GM23338 (cell line): ENCODE measurements around the gene NNMT. TPM values are rescaled to one million over a fixed set of nuclear protein-coding genes. Genes with fewer than 3 reads are reported as not detected.

ENCODE experiments used
- ATAC-seq: fragments of 200-7000 bp; cut with Tn5 transposase; 3 replicates; pipeline ENCODE4 v1.9.1; 2020
- DNase-seq: peaks from one replicate; pipeline ENCODE4 v3.0.0-alpha.2; 2015; ENCODE audit warnings: low spot score
- H2AFZ ChIP-seq: fragments of 200-600 bp; sonication (generic); 2 replicates; pipeline ENCODE4 v1.8.0; 2016; ENCODE audit warnings: antibody characterized with exemption, mild to moderate bottlenecking, moderate library complexity
- H3F3A ChIP-seq: fragments of 200-600 bp; sonication (generic); replicated peaks from 2 replicates; pipeline ENCODE4 v1.8.0; 2017; ENCODE audit warnings: antibody characterized with exemption, mixed run types, low read depth
- H3K27ac ChIP-seq: fragments of 200-600 bp; sonication (generic); 2 replicates; pipeline ENCODE4 v1.6.1; 2016; ENCODE audit warnings: low read depth
- H3K27me3 ChIP-seq: fragments of 200-600 bp; sonication (generic); 2 replicates; pipeline ENCODE4 v1.8.0; 2016; ENCODE audit warnings: mild to moderate bottlenecking, mixed run types, moderate library complexity; ENCODE audit not compliant: insufficient read depth
- H3K36me3 ChIP-seq: fragments of 200-600 bp; sonication (generic); 2 replicates; pipeline ENCODE4 v1.8.0; 2016; ENCODE audit warnings: mild to moderate bottlenecking; ENCODE audit not compliant: insufficient read depth
- H3K4me1 ChIP-seq: fragments of 200-600 bp; sonication (generic); 2 replicates; pipeline ENCODE4 v1.8.0; 2016; ENCODE audit warnings: mild to moderate bottlenecking, moderate library complexity; ENCODE audit not compliant: insufficient read depth
- H3K4me2 ChIP-seq: fragments of 200-600 bp; sonication (generic); 2 replicates; pipeline ENCODE4 v1.7.1; 2017; ENCODE audit warnings: mixed run types
- H3K4me3 ChIP-seq: fragments of 200-600 bp; sonication (generic); 2 replicates; pipeline ENCODE4 v1.6.1; 2016; ENCODE audit warnings: mixed run types
- H3K79me2 ChIP-seq: fragments of 200-600 bp; sonication (generic); replicated peaks from 2 replicates; pipeline ENCODE4 v1.8.0; 2017; ENCODE audit warnings: mild to moderate bottlenecking; ENCODE audit not compliant: insufficient read depth
- H3K9me2 ChIP-seq: fragments of 200-600 bp; sonication (generic); 2 replicates; pipeline ENCODE4 v1.8.0; 2017; ENCODE audit not compliant: insufficient read depth
- H4K20me1 ChIP-seq: fragments of 200-600 bp; sonication (generic); replicated peaks from 2 replicates; pipeline ENCODE4 v1.8.0; 2017; ENCODE audit warnings: mild to moderate bottlenecking; ENCODE audit not compliant: insufficient read depth
- H3K27ac Mint-ChIP-seq: 2 replicates; pipeline ENCODE4 v1.8.0; 2020; ENCODE audit warnings: inconsistent platforms, mild to moderate bottlenecking, moderate library complexity, mixed read lengths
- H3K27me3 Mint-ChIP-seq: 3 replicates; pipeline ENCODE4 v1.8.0; 2022; ENCODE audit warnings: low read depth, mild to moderate bottlenecking, moderate library complexity, mixed read lengths, inconsistent platforms; ENCODE audit not compliant: insufficient read depth, poor library complexity
- H3K36me3 Mint-ChIP-seq: 3 replicates; pipeline ENCODE4 v1.8.0; 2021; ENCODE audit warnings: low read depth, mild to moderate bottlenecking, inconsistent platforms, moderate library complexity, mixed read lengths
- H3K4me1 Mint-ChIP-seq: 3 replicates; pipeline ENCODE4 v1.8.0; 2020; ENCODE audit warnings: mild to moderate bottlenecking, inconsistent platforms, mixed read lengths
- H3K4me3 Mint-ChIP-seq: 3 replicates; pipeline ENCODE4 v1.8.0; 2021; ENCODE audit warnings: moderate library complexity, mild to moderate bottlenecking, inconsistent platforms, mixed read lengths
- H3K9me3 Mint-ChIP-seq: 3 replicates; pipeline ENCODE4 v1.8.0; 2020; ENCODE audit warnings: moderate library complexity, mild to moderate bottlenecking, inconsistent platforms, mixed read lengths
- CREB1 ChIP-seq: fragments of 250-450 bp; sonication (Bioruptor Pico); IDR thresholded peaks from 2 replicates; pipeline ENCODE4 v1.5.0; 2020; ENCODE audit warnings: low read depth, mild to moderate bottlenecking, moderate library complexity
- JUNB ChIP-seq: IDR thresholded peaks from one replicate; pipeline ENCODE4 v1.6.1; 2016; ENCODE audit warnings: antibody characterized with exemption; ENCODE audit not compliant: unreplicated experiment
- STAT1 ChIP-seq: IDR thresholded peaks from one replicate; pipeline ENCODE4 v1.6.1; 2016; ENCODE audit warnings: antibody characterized with exemption; ENCODE audit not compliant: unreplicated experiment
- ZNF114 ChIP-seq: fragments of 250-450 bp; sonication (Bioruptor Pico); IDR thresholded peaks from 2 replicates; pipeline ENCODE4 v1.5.0; 2020; ENCODE audit warnings: mild to moderate bottlenecking, moderate library complexity
- ZNF331 ChIP-seq: fragments of 250-450 bp; sonication (Bioruptor Pico); IDR thresholded peaks from 2 replicates; pipeline ENCODE4 v1.5.0; 2020; ENCODE audit warnings: low read depth, mild to moderate bottlenecking, moderate library complexity
- polyA plus RNA-seq: library from polyadenylated mRNA; unstranded; fragments of >200 nt; fragmentation: Nextera tagmentation; extraction: Ambion mirVana; gene quantifications from 2 replicates; pipeline ENCODE4 v1.2.1, GENCODE V29; 2016
- total RNA-seq: library from RNA; depleted of rRNA; stranded (reverse); fragments of >200 nt; shearing (Covaris generic); gene quantifications from 2 replicates; pipeline ENCODE4 v1.2.3, GENCODE V29; 2014
- TF ChIP-seq, protein P1 (sequence below): fragments of 250-450 bp; sonication (Bioruptor Pico); IDR thresholded peaks from 2 replicates; pipeline ENCODE4 v1.5.0; 2020; ENCODE audit warnings: mild to moderate bottlenecking, moderate library complexity

The NNMT gene
- total and polyA plus RNA-seq, 2 experiments from 2014 or later = 0.40 TPM; not detected in 1

DNA sequence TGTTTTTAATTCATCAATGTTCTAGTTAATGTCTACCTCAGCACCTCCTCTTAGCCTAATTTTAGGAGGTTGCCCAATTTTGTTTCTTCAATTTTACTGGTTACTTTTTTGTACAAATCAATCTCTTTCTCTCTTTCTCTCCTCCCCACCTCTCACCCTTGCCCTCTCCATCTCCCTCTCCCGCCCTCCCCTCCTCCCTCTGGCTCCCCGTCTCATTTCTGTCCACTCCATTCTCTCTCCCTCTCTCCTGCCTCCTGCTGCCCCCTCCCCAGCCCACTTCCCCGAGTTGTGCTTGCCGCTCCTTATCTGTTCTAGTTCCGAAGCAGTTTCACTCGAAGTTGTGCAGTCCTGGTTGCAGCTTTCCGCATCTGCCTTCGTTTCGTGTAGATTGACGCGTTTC is 40.9 kb upstream of the NNMT start:
- TF ChIP-seq ZNF331 (CRISPR knock-in tag) (no peak), JUNB (no peak), CREB1 (CRISPR knock-in tag) (no peak), ZNF114 (CRISPR knock-in tag) (no peak)
- TF ChIP-seq, protein P1, sequence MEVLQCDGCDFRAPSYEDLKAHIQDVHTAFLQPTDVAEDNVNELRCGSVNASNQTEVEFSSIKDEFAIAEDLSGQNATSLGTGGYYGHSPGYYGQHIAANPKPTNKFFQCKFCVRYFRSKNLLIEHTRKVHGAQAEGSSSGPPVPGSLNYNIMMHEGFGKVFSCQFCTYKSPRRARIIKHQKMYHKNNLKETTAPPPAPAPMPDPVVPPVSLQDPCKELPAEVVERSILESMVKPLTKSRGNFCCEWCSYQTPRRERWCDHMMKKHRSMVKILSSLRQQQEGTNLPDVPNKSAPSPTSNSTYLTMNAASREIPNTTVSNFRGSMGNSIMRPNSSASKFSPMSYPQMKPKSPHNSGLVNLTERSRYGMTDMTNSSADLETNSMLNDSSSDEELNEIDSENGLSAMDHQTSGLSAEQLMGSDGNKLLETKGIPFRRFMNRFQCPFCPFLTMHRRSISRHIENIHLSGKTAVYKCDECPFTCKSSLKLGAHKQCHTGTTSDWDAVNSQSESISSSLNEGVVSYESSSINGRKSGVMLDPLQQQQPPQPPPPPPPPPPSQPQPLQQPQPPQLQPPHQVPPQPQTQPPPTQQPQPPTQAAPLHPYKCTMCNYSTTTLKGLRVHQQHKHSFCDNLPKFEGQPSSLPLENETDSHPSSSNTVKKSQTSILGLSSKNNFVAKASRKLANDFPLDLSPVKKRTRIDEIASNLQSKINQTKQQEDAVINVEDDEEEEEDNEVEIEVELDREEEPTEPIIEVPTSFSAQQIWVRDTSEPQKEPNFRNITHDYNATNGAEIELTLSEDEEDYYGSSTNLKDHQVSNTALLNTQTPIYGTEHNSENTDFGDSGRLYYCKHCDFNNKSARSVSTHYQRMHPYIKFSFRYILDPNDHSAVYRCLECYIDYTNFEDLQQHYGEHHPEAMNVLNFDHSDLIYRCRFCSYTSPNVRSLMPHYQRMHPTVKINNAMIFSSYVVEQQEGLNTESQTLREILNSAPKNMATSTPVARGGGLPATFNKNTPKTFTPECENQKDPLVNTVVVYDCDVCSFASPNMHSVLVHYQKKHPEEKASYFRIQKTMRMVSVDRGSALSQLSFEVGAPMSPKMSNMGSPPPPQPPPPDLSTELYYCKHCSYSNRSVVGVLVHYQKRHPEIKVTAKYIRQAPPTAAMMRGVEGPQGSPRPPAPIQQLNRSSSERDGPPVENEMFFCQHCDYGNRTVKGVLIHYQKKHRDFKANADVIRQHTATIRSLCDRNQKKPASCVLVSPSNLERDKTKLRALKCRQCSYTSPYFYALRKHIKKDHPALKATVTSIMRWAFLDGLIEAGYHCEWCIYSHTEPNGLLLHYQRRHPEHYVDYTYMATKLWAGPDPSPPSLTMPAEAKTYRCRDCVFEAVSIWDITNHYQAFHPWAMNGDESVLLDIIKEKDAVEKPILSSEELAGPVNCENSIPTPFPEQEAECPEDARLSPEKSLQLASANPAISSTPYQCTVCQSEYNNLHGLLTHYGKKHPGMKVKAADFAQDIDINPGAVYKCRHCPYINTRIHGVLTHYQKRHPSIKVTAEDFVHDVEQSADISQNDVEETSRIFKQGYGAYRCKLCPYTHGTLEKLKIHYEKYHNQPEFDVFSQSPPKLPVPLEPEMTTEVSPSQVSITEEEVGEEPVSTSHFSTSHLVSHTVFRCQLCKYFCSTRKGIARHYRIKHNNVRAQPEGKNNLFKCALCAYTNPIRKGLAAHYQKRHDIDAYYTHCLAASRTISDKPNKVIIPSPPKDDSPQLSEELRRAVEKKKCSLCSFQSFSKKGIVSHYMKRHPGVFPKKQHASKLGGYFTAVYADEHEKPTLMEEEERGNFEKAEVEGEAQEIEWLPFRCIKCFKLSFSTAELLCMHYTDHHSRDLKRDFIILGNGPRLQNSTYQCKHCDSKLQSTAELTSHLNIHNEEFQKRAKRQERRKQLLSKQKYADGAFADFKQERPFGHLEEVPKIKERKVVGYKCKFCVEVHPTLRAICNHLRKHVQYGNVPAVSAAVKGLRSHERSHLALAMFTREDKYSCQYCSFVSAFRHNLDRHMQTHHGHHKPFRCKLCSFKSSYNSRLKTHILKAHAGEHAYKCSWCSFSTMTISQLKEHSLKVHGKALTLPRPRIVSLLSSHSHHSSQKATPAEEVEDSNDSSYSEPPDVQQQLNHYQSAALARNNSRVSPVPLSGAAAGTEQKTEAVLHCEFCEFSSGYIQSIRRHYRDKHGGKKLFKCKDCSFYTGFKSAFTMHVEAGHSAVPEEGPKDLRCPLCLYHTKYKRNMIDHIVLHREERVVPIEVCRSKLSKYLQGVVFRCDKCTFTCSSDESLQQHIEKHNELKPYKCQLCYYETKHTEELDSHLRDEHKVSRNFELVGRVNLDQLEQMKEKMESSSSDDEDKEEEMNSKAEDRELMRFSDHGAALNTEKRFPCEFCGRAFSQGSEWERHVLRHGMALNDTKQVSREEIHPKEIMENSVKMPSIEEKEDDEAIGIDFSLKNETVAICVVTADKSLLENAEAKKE (CRISPR knock-in tag) = no peak
- Histone ChIP-seq H3K4me3 (no peak overlapping the region), H3K27me3 (no peaks in the 10 kb centered on the region), H2AFZ (0 out of 2 replicates have a peak overlapping the region, but pooled peaks have one; percentile 28), H3K79me2 (no peaks in the 10 kb centered on the region), H3K4me1 (peaks cover 20% of the 10 kb centered on the region), H3K27ac (no peak overlapping the region), H3K4me2 (no peak overlapping the region), H3K9me2 (no peaks in the 10 kb centered on the region), H4K20me1 (no peaks in the 10 kb centered on the region), H3F3A (no peaks in the 10 kb centered on the region), H3K36me3 (no peaks in the 10 kb centered on the region)
- DNase-seq (no peak), ATAC-seq (no peak)
- Mint-ChIP-seq H3K27me3 (peaks cover 7% of the 10 kb centered on the region), H3K9me3 (no peaks in the 10 kb centered on the region), H3K27ac (no peak overlapping the region), H3K36me3 (no peaks in the 10 kb centered on the region), H3K4me3 (no peak overlapping the region), H3K4me1 (peaks cover 41% of the 10 kb centered on the region)

DNA sequence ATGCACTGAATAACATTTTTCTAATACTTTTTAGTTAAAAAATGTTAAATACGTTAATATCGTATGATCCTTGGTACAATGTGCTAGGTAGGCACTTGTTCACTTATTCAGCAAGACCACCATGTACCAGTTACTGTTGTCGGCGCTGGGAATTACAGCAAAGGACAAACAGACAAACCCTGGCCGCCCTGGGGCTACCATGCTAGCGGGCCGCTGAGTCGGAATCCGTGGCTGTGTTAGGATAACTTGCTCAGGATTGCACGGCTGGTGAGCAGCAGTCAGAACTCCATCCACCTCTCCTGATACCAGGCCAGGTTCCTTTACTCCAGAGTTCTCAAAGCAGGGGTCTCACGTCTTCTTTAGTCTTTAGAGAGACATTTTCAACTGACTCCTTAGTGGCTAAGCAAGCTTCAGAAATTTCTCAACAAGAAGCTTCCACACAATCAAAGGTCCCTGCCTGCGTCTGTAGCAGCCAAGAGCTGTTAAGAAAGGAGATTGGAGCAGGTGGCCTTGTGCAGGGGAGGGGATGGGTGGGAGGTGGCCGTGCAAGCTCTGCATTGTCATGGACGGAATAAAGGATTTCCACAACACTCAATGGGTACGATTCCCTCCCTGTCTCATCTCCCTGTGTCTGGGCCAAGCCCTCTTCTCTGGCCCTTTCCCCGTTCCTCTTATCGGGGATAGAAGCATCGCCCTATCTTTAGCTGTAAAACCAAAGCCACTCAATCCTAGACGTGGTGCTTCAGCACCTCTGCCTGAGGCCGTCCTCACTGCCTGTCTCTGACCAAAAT is 39.8 kb upstream of the NNMT start:
- H3K27ac Mint-ChIP-seq = no peak overlapping the region
- DNase-seq (no peak), ATAC-seq (no peak)
- Histone ChIP-seq H3K4me2 (no peak overlapping the region), H3K36me3 (no peaks in the 10 kb centered on the region), H3K9me2 (no peaks in the 10 kb centered on the region), H4K20me1 (no peaks in the 10 kb centered on the region), H3K4me1 (peaks cover 19% of the 10 kb centered on the region), H3K27ac (no peak overlapping the region), H3F3A (no peaks in the 10 kb centered on the region), H2AFZ (no peak overlapping the region), H3K79me2 (no peaks in the 10 kb centered on the region), H3K27me3 (no peaks in the 10 kb centered on the region), H3K4me3 (no peak overlapping the region)
- H3K27me3 Mint-ChIP-seq = peaks cover 7% of the 10 kb centered on the region
- peaks cover 37% of the 10 kb centered on the region for H3K4me1 Mint-ChIP-seq
- H3K4me3 Mint-ChIP-seq = no peak overlapping the region
- no peaks in the 10 kb centered on the region for H3K9me3 Mint-ChIP-seq
- H3K36me3 Mint-ChIP-seq = no peaks in the 10 kb centered on the region
- TF ChIP-seq, protein P1 (CRISPR knock-in tag) = no peak
- TF ChIP-seq STAT1 = no peak
